NOMO-1 (cell line): ENCODE data around the gene TGFBI.
A peak's percentile ranks its signal among the peaks of the same experiment; 100 is the strongest.

ENCODE experiments used
- DNase-seq, 2 experiments: peaks; one replicate each; lab custom pipeline; 2025; ENCODE audit not compliant: unreplicated experiment in 2 of 2; lab: John Stamatoyannopoulos, UW

Gene TGFBI

GRCh38 chr5:136023958-136024541 is 4.7 kb upstream of the TGFBI start:
- peak; percentile 22 to 50 for DNase-seq

GRCh38 chr5:136025900-136026299 is 2.9 kb upstream of the TGFBI start:
- no peak for DNase-seq

- DNase-seq = no peak
These were observed 2.2 kb upstream of the TGFBI start for GRCh38 chr5:136026636-136027035.

- DNase-seq = no peak
These were observed 1.5 kb upstream of the TGFBI start for GRCh38 chr5:136027311-136027710.

- DNase-seq = no peak
These were observed 698 bp upstream of the TGFBI start for GRCh38 chr5:136028090-136028489.

- no peak for DNase-seq
These were observed 1.5 kb downstream of the TGFBI start for GRCh38 chr5:136030252-136030651.

GRCh38 chr5:136030956-136031611 is 2.3 kb downstream of the TGFBI start:
- DNase-seq = no peak

GRCh38 chr5:136031711-136032110 is 2.9 kb downstream of the TGFBI start:
- no peak for DNase-seq

GRCh38 chr5:136032564-136032963 is 3.8 kb downstream of the TGFBI start:
- DNase-seq = no peak

- DNase-seq = no peak
These were observed 4.4 kb downstream of the TGFBI start for GRCh38 chr5:136033234-136033633.

GRCh38 chr5:136033848-136034247 is 5.1 kb downstream of the TGFBI start:
- DNase-seq = peak; percentile 27 to 54

GRCh38 chr5:136034492-136034891 is 5.7 kb downstream of the TGFBI start:
- DNase-seq = peak; percentile 28 to 55

- DNase-seq = no peak
These were observed 6.2 kb downstream of the TGFBI start for GRCh38 chr5:136034984-136035383.

- no peak for DNase-seq
These were observed 7.0 kb downstream of the TGFBI start for GRCh38 chr5:136035837-136036236.

GRCh38 chr5:136036293-136036911 is 7.6 kb downstream of the TGFBI start:
- no peak for DNase-seq

- peak; percentile 84 to 88 for DNase-seq
These were observed 8.4 kb downstream of the TGFBI start for GRCh38 chr5:136037001-136037705.

GRCh38 chr5:136038635-136039034 is 9.8 kb downstream of the TGFBI start:
- no peak for DNase-seq

- DNase-seq = no peak
These were observed 10.4 kb downstream of the TGFBI start for GRCh38 chr5:136039202-136039601.

- DNase-seq = no peak
These were observed 12.1 kb downstream of the TGFBI start for GRCh38 chr5:136040746-136041415.

GRCh38 chr5:136042156-136042555 is 13.4 kb downstream of the TGFBI start:
- DNase-seq = no peak

- peak; percentile 39 to 78 for DNase-seq
These were observed 13.9 kb downstream of the TGFBI start for GRCh38 chr5:136042665-136043121.
